Mammary epithelial cell (primary cell): ENCODE results near the gene KLK7.

Experiments used
- CTCF ChIP-seq, 2 donors: IDR thresholded peaks in 1 of 2; conservative IDR thresholded peaks in 1 of 2; 2 replicates each; pipeline ENCODE4 v1.5.1; 2011 to 2012; ENCODE audit warnings: inconsistent platforms in 2 of 2, low read length in 2 of 2, mild to moderate bottlenecking in 2 of 2, control low read depth in 1 of 2, low read depth in 1 of 2; ENCODE audit not compliant: insufficient read depth in 1 of 2; ENCODE audit errors: extremely low read depth in 1 of 2
- EZH2 ChIP-seq: IDR thresholded peaks from 2 replicates; pipeline ENCODE4 v1.6.1; 2012; ENCODE audit warnings: low read length, inconsistent platforms, borderline replicate concordance

- no peak for TF ChIP-seq EZH2
- TF ChIP-seq CTCF (conservative IDR thresholded peaks at IDR 0.05 in 1 of 2, IDR thresholded peaks at IDR 0.05 in 1 of 2; ENCODE audit: extremely low read depth in 1 of 2, insufficient read depth in 1 of 2, low read depth in 1 of 2, low read length in 2 of 2) = no peak
Observed at GRCh38 chr19:50974702-50975556, 8.8 kb downstream of the KLK7 start.
